Neural progenitor cell (in vitro differentiated cells): ENCODE results near the gene LMNB1.

Experiments used
- EZH2 ChIP-seq: fragments of 200-600 bp; sonication (generic); IDR thresholded peaks from 2 replicates; pipeline ENCODE4 v1.6.1; 2017; ENCODE audit warnings: antibody characterized with exemption, mild to moderate bottlenecking, moderate library complexity
- EZH2phosphoT487 ChIP-seq: fragments of 200-600 bp; sonication (generic); IDR thresholded peaks from 2 replicates; pipeline ENCODE4 v1.6.1; 2017; ENCODE audit warnings: antibody characterized with exemption
- TF ChIP-seq, protein P1 (sequence below): fragments of 200-600 bp; sonication (generic); IDR thresholded peaks from 2 replicates; pipeline ENCODE4 v1.5.1; 2017; ENCODE audit warnings: antibody characterized with exemption, mild to moderate bottlenecking

DNA sequence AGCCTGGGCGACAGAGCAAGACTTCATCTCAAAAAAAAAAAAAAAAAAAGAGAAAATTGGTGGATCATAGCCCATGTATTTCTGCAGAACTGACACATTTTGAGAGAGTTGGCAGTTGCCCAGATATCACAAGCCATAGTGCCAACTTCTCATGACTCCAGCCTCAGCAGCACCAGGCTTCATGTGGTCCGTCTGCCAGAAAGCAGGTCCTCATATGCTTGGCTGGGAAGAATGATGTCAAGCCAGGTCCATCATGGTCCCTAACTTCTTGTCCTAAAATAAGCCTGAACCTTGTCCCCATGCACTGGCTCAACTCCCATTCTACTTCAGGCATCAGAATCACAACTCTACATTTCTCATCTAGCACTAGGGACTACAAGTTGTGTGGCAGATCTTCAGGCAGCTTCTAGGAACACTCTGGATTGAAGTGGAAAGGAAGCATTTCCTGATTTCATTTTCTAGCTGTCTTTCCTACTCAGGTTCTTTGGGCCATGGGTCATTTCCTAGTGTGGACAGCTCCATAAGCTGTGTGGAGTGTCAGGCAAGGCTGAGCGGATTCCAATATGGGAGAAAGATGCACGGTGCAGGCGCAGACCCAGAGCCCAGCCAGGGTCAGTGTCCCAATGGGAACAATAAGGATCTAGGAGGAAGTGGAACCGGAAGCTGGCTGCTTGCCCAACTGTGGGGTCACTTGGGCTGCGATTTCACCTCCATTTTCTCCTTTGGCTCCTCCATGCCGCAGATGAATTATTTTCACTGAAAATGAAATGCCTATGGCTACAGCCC lies 90.1 kb downstream of the LMNB1 start:
- TF ChIP-seq, protein P1, sequence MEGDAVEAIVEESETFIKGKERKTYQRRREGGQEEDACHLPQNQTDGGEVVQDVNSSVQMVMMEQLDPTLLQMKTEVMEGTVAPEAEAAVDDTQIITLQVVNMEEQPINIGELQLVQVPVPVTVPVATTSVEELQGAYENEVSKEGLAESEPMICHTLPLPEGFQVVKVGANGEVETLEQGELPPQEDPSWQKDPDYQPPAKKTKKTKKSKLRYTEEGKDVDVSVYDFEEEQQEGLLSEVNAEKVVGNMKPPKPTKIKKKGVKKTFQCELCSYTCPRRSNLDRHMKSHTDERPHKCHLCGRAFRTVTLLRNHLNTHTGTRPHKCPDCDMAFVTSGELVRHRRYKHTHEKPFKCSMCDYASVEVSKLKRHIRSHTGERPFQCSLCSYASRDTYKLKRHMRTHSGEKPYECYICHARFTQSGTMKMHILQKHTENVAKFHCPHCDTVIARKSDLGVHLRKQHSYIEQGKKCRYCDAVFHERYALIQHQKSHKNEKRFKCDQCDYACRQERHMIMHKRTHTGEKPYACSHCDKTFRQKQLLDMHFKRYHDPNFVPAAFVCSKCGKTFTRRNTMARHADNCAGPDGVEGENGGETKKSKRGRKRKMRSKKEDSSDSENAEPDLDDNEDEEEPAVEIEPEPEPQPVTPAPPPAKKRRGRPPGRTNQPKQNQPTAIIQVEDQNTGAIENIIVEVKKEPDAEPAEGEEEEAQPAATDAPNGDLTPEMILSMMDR = no peak
- TF ChIP-seq EZH2 = no peak
- TF ChIP-seq EZH2phosphoT487 = no peak
